Measurements from ENCODE around the gene RAET1E. TPM values are rescaled to one million over a fixed set of nuclear protein-coding genes. Genes with fewer than 3 reads are reported as not detected.

RAET1E gene
- total RNA-seq, 2 donors from 2014 or later, result 0.21 TPM; not detected in 1

DNA sequence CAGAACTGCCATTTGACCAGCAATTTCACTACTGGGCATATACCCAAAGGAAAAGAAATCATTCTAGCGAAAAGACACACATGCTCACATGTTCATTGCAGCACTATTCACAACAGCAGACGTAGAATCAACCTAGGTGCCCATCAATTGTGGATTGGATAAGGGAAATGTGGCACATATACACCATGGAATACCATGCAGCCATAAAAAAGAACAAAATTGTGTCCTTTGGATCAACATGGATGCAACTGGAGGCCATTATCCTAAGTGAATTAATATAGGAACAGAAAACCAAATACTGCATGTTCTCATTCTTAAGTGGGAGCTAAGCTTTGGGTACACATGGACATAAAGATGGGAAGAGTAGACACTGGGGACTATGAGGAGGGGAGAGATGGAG is 16.1 kb downstream of the RAET1E start:
- no peaks in the 10 kb centered on the region for H3K4me1 ChIP-seq
- no peaks in the 10 kb centered on the region for H3K36me3 ChIP-seq
- no peak overlapping the region for H3K4me3 ChIP-seq
- H3K27me3 ChIP-seq, result no peaks in the 10 kb centered on the region
- no peaks in the 10 kb centered on the region for H3K9me3 ChIP-seq
- H3K9ac ChIP-seq (ENCODE audit: low read depth in 2 of 2, low read length in 2 of 2), result no peak overlapping the region
- TF ChIP-seq, protein P1, sequence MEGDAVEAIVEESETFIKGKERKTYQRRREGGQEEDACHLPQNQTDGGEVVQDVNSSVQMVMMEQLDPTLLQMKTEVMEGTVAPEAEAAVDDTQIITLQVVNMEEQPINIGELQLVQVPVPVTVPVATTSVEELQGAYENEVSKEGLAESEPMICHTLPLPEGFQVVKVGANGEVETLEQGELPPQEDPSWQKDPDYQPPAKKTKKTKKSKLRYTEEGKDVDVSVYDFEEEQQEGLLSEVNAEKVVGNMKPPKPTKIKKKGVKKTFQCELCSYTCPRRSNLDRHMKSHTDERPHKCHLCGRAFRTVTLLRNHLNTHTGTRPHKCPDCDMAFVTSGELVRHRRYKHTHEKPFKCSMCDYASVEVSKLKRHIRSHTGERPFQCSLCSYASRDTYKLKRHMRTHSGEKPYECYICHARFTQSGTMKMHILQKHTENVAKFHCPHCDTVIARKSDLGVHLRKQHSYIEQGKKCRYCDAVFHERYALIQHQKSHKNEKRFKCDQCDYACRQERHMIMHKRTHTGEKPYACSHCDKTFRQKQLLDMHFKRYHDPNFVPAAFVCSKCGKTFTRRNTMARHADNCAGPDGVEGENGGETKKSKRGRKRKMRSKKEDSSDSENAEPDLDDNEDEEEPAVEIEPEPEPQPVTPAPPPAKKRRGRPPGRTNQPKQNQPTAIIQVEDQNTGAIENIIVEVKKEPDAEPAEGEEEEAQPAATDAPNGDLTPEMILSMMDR (IDR thresholded peaks at IDR 0.05), result no peak
- intact Hi-C loops (cut with DNase I), result no loop called here
- DNase-seq, result no peak
- no peak overlapping the region for H3K27ac ChIP-seq

DNA sequence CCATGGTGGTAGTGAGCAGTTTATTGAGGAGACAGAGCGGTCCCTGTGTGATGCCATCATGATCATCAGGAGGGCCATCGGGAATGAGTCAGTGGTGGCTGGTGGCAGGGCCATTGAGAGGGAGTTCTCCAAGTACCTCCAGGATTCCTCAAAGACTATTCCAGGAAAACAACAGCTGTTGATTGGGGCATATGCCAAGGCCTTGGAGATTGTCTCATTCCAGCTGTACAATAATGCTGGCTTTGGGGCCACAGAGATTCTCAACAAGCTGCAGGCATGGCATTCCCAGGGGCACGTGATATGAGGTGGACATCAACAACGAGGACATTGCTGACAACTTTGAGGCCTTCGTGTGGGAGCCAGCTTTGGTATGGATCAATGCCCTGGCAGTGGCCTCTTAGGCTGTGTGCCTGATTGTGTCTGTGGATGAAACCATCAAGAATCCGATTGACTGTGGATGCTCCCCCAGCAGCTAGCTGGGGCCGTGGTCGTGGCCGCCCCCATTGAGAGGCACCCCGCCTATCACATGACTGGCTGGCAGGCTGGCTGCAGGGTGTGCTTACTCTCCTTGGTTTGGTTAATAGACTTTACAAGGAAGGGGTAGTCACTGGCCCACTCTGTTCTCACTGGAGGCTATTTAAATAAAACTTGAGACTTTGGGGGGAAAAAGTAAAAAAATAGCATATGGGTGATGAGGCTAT is 16.7 kb downstream of the RAET1E start:
- TF ChIP-seq, protein P1 (IDR thresholded peaks at IDR 0.05), result no peak
- no peak for DNase-seq
- Histone ChIP-seq H3K27me3 (no peaks in the 10 kb centered on the region), H3K36me3 (no peaks in the 10 kb centered on the region), H3K9ac (ENCODE audit: low read depth in 2 of 2, low read length in 2 of 2) (no peak overlapping the region), H3K27ac (no peak overlapping the region), H3K4me3 (no peak overlapping the region), H3K9me3 (no peaks in the 10 kb centered on the region), H3K4me1 (no peaks in the 10 kb centered on the region)
- intact Hi-C loops (cut with DNase I), result no loop called here

DNA sequence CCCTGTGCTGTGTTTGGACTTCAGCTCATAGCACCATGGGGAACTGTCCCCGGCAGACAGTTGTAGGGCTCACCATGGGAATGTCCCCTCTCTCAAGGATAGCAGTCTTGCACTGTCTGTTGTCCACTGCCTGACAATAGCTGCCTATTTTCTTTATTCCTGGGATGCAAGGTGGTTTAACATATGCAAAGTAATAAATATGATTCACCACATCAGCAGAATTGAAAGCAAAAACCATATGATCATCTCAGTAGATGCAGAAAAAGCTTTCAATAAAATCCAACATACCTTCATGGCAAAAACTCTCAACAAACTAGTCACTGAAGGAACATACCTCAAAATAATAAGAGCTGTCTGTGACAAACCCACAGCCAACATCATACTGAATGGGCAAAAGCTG is 20.3 kb downstream of the RAET1E start:
- H3K27ac ChIP-seq, result no peak overlapping the region
- H3K9me3 ChIP-seq, result no peaks in the 10 kb centered on the region
- no peak overlapping the region for H3K9ac ChIP-seq (ENCODE audit: low read depth in 2 of 2, low read length in 2 of 2)
- no peaks in the 10 kb centered on the region for H3K36me3 ChIP-seq
- H3K4me3 ChIP-seq, result no peak overlapping the region
- no peaks in the 10 kb centered on the region for H3K4me1 ChIP-seq
- DNase-seq, result no peak
- no peaks in the 10 kb centered on the region for H3K27me3 ChIP-seq
- intact Hi-C loops (cut with DNase I), result no loop called here
- TF ChIP-seq, protein P1 (IDR thresholded peaks at IDR 0.05), result no peak

DNA sequence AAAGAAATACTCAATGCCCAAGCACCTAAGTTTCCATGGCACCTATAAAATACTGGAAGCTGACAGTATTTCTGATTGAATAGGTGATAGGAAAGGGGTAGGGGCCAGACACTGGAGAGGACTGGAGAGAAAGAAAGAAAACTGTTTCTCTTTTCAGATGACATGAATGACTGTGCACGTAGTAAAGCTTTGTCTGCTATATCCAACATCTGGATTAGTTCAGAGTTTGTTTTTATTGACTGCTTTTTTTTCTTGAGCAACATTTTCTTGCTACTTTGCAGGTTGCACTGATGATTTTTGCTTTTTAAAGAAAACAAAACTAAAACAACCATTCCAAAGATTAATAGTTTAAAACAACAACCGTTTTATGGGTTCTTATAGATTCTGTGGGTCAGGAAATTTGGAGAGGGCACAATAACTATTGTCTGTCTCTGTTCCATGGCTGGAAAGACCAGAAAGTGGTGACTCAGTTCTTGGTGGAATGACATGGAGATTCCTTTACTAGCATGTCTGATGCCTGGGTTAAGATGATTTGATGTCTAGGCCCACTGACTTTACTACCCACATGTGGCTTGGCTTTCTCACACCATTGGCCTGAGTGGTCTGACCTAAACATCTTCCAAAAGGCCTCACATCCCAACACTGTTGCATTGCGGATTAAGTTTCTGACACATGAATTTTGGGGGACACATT is 21.5 kb downstream of the RAET1E start:
- H3K36me3 ChIP-seq, result no peaks in the 10 kb centered on the region
- no peak overlapping the region for H3K9ac ChIP-seq (ENCODE audit: low read depth in 2 of 2, low read length in 2 of 2)
- DNase-seq, result no peak
- TF ChIP-seq, protein P1 (IDR thresholded peaks at IDR 0.05), result no peak
- H3K9me3 ChIP-seq, result no peaks in the 10 kb centered on the region
- H3K27ac ChIP-seq, result no peak overlapping the region
- H3K4me1 ChIP-seq, result no peaks in the 10 kb centered on the region
- no peak overlapping the region for H3K4me3 ChIP-seq
- intact Hi-C loops (cut with DNase I), result no loop called here
- H3K27me3 ChIP-seq, result no peaks in the 10 kb centered on the region

DNA sequence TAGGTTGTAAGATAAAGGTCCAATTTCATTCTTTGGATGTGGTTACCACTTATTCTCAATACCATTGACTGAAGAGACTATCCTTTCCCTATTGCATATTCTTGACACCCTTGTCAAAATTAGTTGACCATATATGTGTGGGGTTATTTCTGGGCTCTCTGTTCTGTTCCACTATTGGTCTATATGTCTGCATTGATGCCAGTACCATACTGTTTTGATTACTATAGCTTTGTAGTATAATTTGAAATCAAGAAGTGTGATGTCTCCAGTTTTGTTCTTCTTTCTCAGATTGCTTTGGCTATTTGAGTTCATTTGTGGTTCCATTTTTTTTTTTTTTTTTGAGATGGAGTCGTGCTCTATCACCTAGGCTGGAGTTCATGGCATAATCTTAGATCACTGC is 25.7 kb downstream of the RAET1E start:
- intact Hi-C loops (cut with DNase I), result no loop called here
- H3K36me3 ChIP-seq, result no peaks in the 10 kb centered on the region
- no peaks in the 10 kb centered on the region for H3K27me3 ChIP-seq
- no peak for DNase-seq
- H3K9ac ChIP-seq (ENCODE audit: low read depth in 2 of 2, low read length in 2 of 2), result no peak overlapping the region
- H3K4me3 ChIP-seq, result no peak overlapping the region
- H3K27ac ChIP-seq, result no peak overlapping the region
- TF ChIP-seq, protein P1 (IDR thresholded peaks at IDR 0.05), result no peak
- no peaks in the 10 kb centered on the region for H3K9me3 ChIP-seq
- H3K4me1 ChIP-seq, result no peaks in the 10 kb centered on the region
